ENCODE measurements around the gene ATP6V1A.

GRCh38 chr3:113731694-113732093 lies 15.1 kb upstream of the ATP6V1A start:
- no peak for TF ChIP-seq CTCF (IDR thresholded peaks at IDR 0.05; ENCODE audit: borderline replicate concordance, extremely low read depth, low read length, poor library complexity, severe bottlenecking)
- TF ChIP-seq EZH2 (IDR thresholded peaks at IDR 0.05; ENCODE audit: borderline replicate concordance, low read depth, low read length, severe bottlenecking): no peak

Data from DND-41 (cell line).